ENCODE measurements around the gene NRROS.

Gene NRROS

GRCh38 chr3:196684548-196685407 lies 45.3 kb downstream of the NRROS start:
- DNase-seq (ENCODE audit: low read depth in 2 of 2): peak; percentile 23 to 41

GRCh38 chr3:196686436-196686835 lies 46.9 kb downstream of the NRROS start:
- no peak for DNase-seq (ENCODE audit: low read depth in 2 of 2)

DNA sequence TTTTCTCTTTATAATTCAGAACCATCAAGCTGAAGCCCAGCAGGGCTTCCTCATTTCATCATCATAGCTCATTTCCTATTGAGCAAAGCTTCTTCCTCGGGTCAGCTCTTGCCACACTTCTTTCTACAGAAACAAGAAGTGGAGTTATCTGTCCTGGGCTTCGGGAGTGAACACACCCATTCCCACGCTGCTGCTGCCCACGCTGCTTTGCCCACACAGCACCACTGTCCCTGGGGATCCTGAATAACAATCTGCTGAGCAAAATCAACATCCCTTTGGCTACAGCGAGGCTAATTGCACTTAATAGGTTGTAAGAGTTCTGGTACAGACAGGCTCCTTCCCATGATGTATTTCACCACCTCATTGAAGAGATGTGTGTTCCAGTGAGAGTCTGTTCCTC lies 48.9 kb downstream of the NRROS start:
- no peak for DNase-seq (ENCODE audit: low read depth in 2 of 2)

- no peak for DNase-seq (ENCODE audit: low read depth in 2 of 2)
Observed at GRCh38 chr3:196689941-196690660, 50.6 kb downstream of the NRROS start.

DNA sequence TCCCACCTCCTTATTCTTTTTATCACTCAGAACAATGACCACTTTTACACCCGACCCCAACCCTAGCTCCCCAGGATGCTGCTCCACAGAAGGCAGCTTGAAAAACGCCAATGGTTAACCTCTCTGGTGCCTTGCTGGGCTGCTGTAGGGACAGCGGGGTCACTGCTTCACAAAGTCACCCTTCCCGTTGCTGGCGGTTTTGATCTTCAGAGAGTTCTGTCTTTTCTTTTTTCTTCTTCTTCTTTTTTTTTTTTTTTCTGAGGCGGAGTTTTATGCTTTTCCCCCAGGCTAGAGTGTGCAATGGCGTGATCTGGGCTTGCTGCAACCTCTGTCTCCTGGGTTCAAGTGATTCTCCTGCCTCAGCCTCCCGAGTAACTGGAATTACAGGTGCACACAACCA lies 51.9 kb downstream of the NRROS start:
- no peak for DNase-seq (ENCODE audit: low read depth in 2 of 2)

DNA sequence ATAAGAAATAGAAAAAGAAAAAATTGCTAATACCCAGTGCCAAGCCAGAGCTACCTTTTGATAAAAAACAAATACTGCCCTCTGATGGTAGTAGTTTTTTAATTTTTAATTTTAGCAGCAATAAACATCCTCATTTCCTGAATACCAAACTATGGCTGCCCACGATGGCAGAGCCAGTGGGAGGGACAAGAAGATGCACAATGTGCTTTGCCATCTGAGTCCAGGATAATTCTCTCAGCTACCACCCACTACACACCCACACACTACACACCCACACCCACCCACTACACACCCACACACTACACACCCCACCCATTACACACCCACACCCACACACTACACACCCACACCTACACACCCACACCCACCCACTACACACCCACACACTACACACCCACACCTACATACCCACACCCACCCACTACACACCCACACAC lies 54.7 kb downstream of the NRROS start:
- no peak for DNase-seq (ENCODE audit: low read depth in 2 of 2)

- peak in 1 of 2 donors; percentile 8 for DNase-seq (ENCODE audit: low read depth in 2 of 2)
Observed at GRCh38 chr3:196694941-196695848, 55.7 kb downstream of the NRROS start.

DNA sequence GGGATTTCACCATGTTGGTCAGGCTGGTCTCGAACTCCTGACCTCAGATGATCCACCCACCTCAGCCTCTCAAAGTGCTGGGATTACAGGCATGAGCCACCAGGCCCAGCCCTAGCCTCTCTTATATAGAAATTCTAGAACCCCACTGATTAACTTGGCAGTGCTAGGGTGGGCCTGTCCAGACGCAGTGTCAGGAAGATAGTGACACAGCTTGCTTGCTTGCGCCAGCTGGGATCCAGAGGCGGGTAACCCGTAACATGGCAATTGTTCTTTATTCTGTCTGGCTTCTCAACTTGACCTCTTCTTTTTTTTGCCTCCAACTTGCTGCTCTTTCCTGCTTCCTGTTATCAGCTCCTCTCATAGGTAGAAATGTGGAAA lies 56.3 kb downstream of the NRROS start:
- DNase-seq (ENCODE audit: low read depth in 2 of 2): no peak

DNA sequence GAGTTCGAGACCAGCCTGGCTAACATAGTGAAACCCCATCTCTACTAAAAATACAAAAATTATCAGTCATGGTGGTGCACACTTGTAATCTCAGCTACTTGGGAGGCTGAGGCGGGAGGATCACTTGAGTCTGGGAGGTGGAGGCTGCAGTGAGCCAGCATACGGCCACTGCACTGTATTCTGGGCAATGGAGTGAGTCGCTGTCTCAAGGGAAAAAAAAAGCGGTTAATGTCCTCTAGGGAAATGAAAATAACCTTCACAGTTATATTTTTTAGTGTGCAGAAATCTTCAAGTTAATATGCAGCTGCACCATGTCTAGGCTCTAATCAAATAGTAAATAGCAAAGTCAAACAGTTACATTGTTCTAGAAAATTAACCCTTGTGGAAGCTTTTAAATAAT lies 57.8 kb downstream of the NRROS start:
- no peak for DNase-seq (ENCODE audit: low read depth in 2 of 2)

GRCh38 chr3:196699749-196700148 lies 60.3 kb downstream of the NRROS start:
- DNase-seq (ENCODE audit: low read depth in 2 of 2): no peak

DNA sequence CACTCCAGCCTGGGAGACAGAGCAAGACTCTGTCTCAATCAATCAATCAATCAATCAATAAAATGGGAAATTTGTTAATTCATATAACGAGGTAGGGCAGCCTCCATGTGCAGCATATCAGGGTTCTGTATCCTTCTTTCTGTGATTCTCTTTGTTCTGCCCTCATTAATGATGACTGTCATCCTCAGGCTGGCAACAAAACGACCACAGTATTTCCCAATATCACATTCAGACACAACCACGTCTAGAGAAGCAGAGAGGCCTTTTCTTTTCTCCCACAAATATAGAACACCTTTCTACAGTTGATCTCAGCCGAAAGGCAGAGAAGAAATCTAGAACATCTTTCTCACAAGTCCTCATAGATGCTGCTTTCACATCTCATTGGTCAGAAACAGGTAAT lies 61.3 kb downstream of the NRROS start:
- no peak for DNase-seq (ENCODE audit: low read depth in 2 of 2)

DNA sequence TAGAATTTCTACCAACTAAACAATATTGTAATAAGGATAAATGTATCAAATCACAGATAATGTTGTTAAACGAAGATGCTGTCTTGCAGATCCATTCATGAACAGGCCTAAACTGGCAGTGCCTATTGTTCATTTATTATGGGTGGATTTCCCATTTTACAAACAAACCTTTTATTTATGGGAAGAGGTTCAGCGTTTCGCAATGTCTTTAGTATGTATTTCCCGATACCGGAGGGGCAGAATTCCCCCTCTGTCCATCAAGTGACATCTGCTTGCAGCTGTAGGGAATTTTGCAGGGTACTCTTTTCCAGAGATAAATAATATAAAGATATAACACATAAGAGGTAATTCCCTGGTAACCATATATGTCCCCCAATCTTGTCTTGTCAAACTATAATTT lies 66.8 kb downstream of the NRROS start:
- DNase-seq (ENCODE audit: low read depth in 2 of 2): no peak

GRCh38 chr3:196706731-196707130 lies 67.2 kb downstream of the NRROS start:
- DNase-seq (ENCODE audit: low read depth in 2 of 2): no peak

DNA sequence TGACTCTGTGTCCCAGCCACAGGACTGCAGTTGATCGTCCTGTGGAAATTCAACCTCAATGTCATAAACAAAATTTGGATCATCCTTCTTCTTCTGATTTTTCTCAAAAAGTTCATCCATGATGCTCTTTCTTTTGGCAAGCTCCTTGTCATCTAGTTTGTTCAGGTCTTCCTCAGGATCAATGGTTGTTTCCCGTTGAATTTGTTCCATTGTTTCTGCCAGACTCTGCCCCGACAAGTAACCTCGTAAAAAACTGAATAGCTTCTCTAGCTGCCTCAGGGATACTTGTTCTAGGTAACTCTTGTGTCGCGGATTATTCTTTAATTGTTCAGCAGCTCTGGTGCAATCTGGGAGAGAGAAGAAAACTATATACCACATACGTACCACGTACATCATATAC lies 68.1 kb downstream of the NRROS start:
- no peak for DNase-seq (ENCODE audit: low read depth in 2 of 2)

GRCh38 chr3:196708467-196708866 lies 69.0 kb downstream of the NRROS start:
- DNase-seq (ENCODE audit: low read depth in 2 of 2): no peak

Data from stimulated activated CD4-positive, alpha-beta T cell treated with anti-CD3 and anti-CD28 coated beads, Interleukin-1b, Interleukin-23, amount 100 ng/mL, for 1 hour (primary cell).